ENCODE data around the gene ANKRD63.

- TF ChIP-seq, protein P1, sequence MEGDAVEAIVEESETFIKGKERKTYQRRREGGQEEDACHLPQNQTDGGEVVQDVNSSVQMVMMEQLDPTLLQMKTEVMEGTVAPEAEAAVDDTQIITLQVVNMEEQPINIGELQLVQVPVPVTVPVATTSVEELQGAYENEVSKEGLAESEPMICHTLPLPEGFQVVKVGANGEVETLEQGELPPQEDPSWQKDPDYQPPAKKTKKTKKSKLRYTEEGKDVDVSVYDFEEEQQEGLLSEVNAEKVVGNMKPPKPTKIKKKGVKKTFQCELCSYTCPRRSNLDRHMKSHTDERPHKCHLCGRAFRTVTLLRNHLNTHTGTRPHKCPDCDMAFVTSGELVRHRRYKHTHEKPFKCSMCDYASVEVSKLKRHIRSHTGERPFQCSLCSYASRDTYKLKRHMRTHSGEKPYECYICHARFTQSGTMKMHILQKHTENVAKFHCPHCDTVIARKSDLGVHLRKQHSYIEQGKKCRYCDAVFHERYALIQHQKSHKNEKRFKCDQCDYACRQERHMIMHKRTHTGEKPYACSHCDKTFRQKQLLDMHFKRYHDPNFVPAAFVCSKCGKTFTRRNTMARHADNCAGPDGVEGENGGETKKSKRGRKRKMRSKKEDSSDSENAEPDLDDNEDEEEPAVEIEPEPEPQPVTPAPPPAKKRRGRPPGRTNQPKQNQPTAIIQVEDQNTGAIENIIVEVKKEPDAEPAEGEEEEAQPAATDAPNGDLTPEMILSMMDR (IDR thresholded peaks at IDR 0.05) = no peak
- TF ChIP-seq POLR2A (IDR thresholded peaks at IDR 0.05) = no peak
These were observed 34.7 kb upstream of the ANKRD63 start for GRCh38 chr15:40317580-40317979.
